Astrocyte (in vitro differentiated cells and primary cell): ENCODE results near the gene NRGN.

ENCODE experiments used
- CTCF ChIP-seq: IDR thresholded peaks from 2 replicates; pipeline ENCODE4 v1.5.1; 2011; ENCODE audit warnings: low read depth, mild to moderate bottlenecking, inconsistent platforms, low read length, moderate library complexity; ENCODE audit not compliant: insufficient read depth
- EZH2 ChIP-seq: IDR thresholded peaks from 2 replicates; pipeline ENCODE4 v1.6.1; 2012; ENCODE audit warnings: mild to moderate bottlenecking, low read length, inconsistent platforms; ENCODE audit not compliant: insufficient read depth

GRCh38 chr11:124740277-124740882 is 638 bp downstream of the NRGN start:
- peak; percentile 45 for TF ChIP-seq CTCF
- TF ChIP-seq EZH2: peak; percentile 4
